ENCODE data around the gene SUSD1.

Gene SUSD1

DNA sequence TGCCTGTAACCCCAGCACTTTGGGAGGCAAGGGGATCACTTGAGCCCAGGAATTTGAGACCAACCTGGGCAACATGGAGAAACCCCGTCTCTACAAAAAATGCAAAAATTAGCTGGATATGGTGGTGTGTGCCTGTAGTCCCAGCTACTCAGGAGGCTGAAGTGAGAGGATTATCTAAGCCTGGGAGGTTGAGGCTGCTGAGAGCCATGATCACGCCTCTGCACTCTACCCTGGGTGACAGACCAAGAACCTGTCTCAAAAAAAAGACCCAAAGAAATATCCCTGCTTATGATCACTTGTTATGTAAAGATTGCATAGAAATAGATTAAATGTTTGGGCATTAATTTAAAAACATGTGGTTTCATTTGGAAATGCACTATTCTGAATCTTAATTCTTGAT is 153.4 kb downstream of the SUSD1 start:
- whole genome bisulfite sequencing, 2 experiments, result 92% methylated on average over 2 of the region's 2 CpGs
- no peaks in the 10 kb centered on the region for H3K9me3 ChIP-seq (ENCODE audit: control insufficient read depth, low read length)
- H3K4me1 ChIP-seq (ENCODE audit: control insufficient read depth, insufficient read depth, low read length), result no peaks in the 10 kb centered on the region
- H3K36me3 ChIP-seq (ENCODE audit: control insufficient read depth, insufficient read depth, low read length), result no peaks in the 10 kb centered on the region
- no peak overlapping the region for H3K4me3 ChIP-seq (ENCODE audit: insufficient read depth, low read depth, low read length)
- H3K27me3 ChIP-seq (ENCODE audit: control insufficient read depth, insufficient read depth, low read length, poor library complexity, severe bottlenecking), result no peaks in the 10 kb centered on the region
- H3K27ac ChIP-seq (ENCODE audit: insufficient read depth, low read depth, low read length, poor library complexity, severe bottlenecking), result no peak overlapping the region

DNA sequence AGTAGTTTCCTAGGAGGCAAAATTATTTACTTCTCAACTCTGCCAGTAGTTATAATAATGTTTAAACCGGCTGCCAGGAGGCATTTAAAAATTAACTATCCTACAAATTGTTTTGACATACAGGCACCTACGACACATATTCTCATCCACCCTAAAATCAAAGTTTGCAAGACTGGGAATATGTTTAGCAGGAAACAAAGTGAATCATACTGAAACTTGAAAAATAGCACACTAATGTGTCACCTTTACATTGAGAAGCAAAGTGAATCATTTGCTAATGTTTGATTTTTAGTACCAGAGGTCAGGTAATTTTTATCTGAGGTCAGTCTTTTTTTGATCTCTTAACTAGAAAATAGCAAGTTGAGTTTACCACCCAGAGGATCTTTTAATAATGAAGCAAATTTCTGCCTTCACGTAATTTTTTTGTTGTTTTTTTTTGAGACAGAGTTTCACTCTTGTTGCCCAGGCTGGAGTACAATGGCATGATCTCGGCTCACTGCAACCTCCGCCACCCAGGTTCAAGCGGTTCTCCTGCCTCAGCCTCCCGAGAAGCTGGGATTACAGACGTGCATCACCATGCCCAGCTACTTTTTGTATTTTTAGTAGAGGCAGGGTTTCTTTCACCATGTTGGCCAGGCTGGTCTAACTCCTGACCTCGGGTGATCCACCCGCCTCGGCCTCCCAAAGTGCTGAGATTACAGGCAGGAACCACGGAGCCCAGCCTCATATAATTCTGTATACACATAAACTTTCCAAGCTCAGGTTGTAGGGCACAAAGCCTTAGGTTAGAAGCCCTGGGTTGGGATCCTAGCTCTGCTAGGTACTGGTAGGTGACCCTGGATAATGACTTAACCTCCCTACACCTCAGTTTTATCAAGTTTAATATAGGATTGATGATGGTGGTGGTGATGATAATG is 154.2 kb downstream of the SUSD1 start:
- no peak overlapping the region for H3K27ac ChIP-seq (ENCODE audit: insufficient read depth, low read depth, low read length, poor library complexity, severe bottlenecking)
- no peak overlapping the region for H3K4me3 ChIP-seq (ENCODE audit: insufficient read depth, low read depth, low read length)
- H3K9me3 ChIP-seq (ENCODE audit: control insufficient read depth, low read length), result no peaks in the 10 kb centered on the region
- 93% methylated on average over 10 to 12 of the region's 12 CpGs for WGBS, 2 experiments
- no peaks in the 10 kb centered on the region for H3K4me1 ChIP-seq (ENCODE audit: control insufficient read depth, insufficient read depth, low read length)
- no peaks in the 10 kb centered on the region for H3K36me3 ChIP-seq (ENCODE audit: control insufficient read depth, insufficient read depth, low read length)
- no peaks in the 10 kb centered on the region for H3K27me3 ChIP-seq (ENCODE audit: control insufficient read depth, insufficient read depth, low read length, poor library complexity, severe bottlenecking)

DNA sequence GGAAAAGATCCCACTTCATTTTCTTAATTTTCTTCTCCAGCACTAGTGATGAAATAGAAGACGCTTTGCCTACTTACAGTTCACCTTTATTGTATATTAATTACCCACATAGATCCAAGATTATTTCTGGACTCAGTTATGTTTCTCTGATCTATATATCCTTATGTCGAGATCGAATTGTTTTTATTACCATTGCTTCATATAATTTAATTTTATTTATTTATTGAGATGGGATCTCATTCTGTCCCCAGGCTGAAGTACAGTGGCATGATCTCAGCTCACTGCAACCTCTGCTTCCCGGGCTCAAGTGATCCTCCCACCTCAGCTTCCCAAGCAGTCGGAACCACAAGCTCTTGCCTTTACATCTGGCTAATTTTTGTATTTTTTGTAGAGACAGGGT is 157.2 kb downstream of the SUSD1 start:
- H3K4me3 ChIP-seq (ENCODE audit: insufficient read depth, low read depth, low read length), result no peak overlapping the region
- no peak overlapping the region for H3K27ac ChIP-seq (ENCODE audit: insufficient read depth, low read depth, low read length, poor library complexity, severe bottlenecking)
- no peaks in the 10 kb centered on the region for H3K27me3 ChIP-seq (ENCODE audit: control insufficient read depth, insufficient read depth, low read length, poor library complexity, severe bottlenecking)
- 89 to 90% methylated on average over 3 of the region's 5 CpGs for WGBS, 2 experiments
- H3K9me3 ChIP-seq (ENCODE audit: control insufficient read depth, low read length), result no peaks in the 10 kb centered on the region
- no peaks in the 10 kb centered on the region for H3K4me1 ChIP-seq (ENCODE audit: control insufficient read depth, insufficient read depth, low read length)
- H3K36me3 ChIP-seq (ENCODE audit: control insufficient read depth, insufficient read depth, low read length), result no peaks in the 10 kb centered on the region

DNA sequence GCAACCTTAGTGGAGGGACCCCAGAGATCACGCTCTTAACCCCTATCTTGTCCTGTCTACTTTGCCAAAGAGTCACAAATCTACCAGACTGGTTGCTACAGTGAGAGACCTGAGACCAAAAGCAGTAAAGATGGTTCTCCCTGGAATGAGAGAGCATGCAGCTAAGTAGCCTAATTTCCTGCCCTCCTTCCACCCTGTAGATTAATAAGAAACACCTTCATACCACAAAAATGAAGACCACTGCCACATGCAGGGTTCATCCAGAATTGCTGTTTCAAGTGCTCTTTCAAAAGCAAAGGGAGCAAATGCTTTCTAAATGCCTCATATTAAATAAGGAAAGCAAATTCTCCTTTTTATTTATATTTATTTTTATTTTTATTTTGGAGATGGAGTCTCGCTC is 159.4 kb downstream of the SUSD1 start:
- H3K4me3 ChIP-seq (ENCODE audit: insufficient read depth, low read depth, low read length), result no peak overlapping the region

GRCh38 chr9:112015149-112015548 is 159.9 kb downstream of the SUSD1 start:
- H3K27ac ChIP-seq (ENCODE audit: insufficient read depth, low read depth, low read length, poor library complexity, severe bottlenecking), result no peak overlapping the region
- no peak overlapping the region for H3K4me3 ChIP-seq (ENCODE audit: insufficient read depth, low read depth, low read length)
- H3K27me3 ChIP-seq (ENCODE audit: control insufficient read depth, insufficient read depth, low read length, poor library complexity, severe bottlenecking), result no peaks in the 10 kb centered on the region
- no peaks in the 10 kb centered on the region for H3K9me3 ChIP-seq (ENCODE audit: control insufficient read depth, low read length)
- no peaks in the 10 kb centered on the region for H3K4me1 ChIP-seq (ENCODE audit: control insufficient read depth, insufficient read depth, low read length)
- no peaks in the 10 kb centered on the region for H3K36me3 ChIP-seq (ENCODE audit: control insufficient read depth, insufficient read depth, low read length)
- WGBS, 2 experiments, result 97 to 99% methylated on average over 4 of the region's 4 CpGs

More for the DNA sequence above, 159.4 kb downstream of the SUSD1 start:
- Histone ChIP-seq H3K9me3 (ENCODE audit: control insufficient read depth, low read length) (no peaks in the 10 kb centered on the region), H3K36me3 (ENCODE audit: control insufficient read depth, insufficient read depth, low read length) (no peaks in the 10 kb centered on the region), H3K4me1 (ENCODE audit: control insufficient read depth, insufficient read depth, low read length) (no peaks in the 10 kb centered on the region), H3K27me3 (ENCODE audit: control insufficient read depth, insufficient read depth, low read length, poor library complexity, severe bottlenecking) (no peaks in the 10 kb centered on the region), H3K27ac (ENCODE audit: insufficient read depth, low read depth, low read length, poor library complexity, severe bottlenecking) (no peak overlapping the region)
- 97 to 100% methylated on average over 2 of the region's 2 CpGs for WGBS, 2 experiments

GRCh38 chr9:112013266-112013665 is 161.8 kb downstream of the SUSD1 start:
- 86 to 93% methylated on average over 3 of the region's 3 CpGs for WGBS, 2 experiments
- no peak overlapping the region for H3K4me3 ChIP-seq (ENCODE audit: insufficient read depth, low read depth, low read length)

GRCh38 chr9:112012026-112012902 is 162.8 kb downstream of the SUSD1 start:
- H3K4me1 ChIP-seq (ENCODE audit: control insufficient read depth, insufficient read depth, low read length), result no peaks in the 10 kb centered on the region
- H3K9me3 ChIP-seq (ENCODE audit: control insufficient read depth, low read length), result no peaks in the 10 kb centered on the region
- no peaks in the 10 kb centered on the region for H3K27me3 ChIP-seq (ENCODE audit: control insufficient read depth, insufficient read depth, low read length, poor library complexity, severe bottlenecking)
- H3K4me3 ChIP-seq (ENCODE audit: insufficient read depth, low read depth, low read length), result no peak overlapping the region
- H3K27ac ChIP-seq (ENCODE audit: insufficient read depth, low read depth, low read length, poor library complexity, severe bottlenecking), result no peak overlapping the region
- WGBS, 2 experiments, result 77 to 91% methylated on average over 4 of the region's 4 CpGs
- H3K36me3 ChIP-seq (ENCODE audit: control insufficient read depth, insufficient read depth, low read length), result no peaks in the 10 kb centered on the region

More at GRCh38 chr9:112013266-112013665, 161.8 kb downstream of the SUSD1 start:
- Histone ChIP-seq H3K27ac (ENCODE audit: insufficient read depth, low read depth, low read length, poor library complexity, severe bottlenecking) (no peak overlapping the region), H3K4me1 (ENCODE audit: control insufficient read depth, insufficient read depth, low read length) (no peaks in the 10 kb centered on the region), H3K36me3 (ENCODE audit: control insufficient read depth, insufficient read depth, low read length) (no peaks in the 10 kb centered on the region), H3K9me3 (ENCODE audit: control insufficient read depth, low read length) (no peaks in the 10 kb centered on the region), H3K27me3 (ENCODE audit: control insufficient read depth, insufficient read depth, low read length, poor library complexity, severe bottlenecking) (no peaks in the 10 kb centered on the region)

DNA sequence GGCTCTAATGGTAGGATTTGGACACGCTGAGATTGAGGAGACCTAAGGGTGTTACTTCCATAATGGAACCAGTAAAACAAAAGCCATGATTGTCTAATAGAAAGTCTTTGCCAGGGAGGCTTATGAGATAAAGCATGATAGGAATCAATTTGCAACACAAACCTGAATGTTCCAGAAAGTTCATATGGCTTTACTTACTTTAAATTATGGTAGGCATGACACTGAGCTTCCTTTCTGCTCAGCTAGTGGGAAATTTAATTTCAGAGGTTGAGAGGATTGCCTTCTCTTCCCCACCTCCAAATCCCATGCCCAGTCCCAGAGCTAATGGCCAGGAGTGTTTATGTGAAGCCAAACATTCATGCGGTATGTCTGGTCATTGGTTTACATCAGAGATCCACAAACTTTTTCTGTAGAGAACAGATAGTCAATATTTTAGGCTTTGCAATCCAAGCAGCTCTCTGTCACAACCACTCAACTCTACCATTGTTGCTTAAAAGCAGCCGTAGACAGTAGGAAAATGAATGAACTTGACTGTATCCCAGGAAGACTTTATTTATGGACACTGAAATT is 164.0 kb downstream of the SUSD1 start:
- no peaks in the 10 kb centered on the region for H3K27me3 ChIP-seq (ENCODE audit: control insufficient read depth, insufficient read depth, low read length, poor library complexity, severe bottlenecking)
- H3K4me3 ChIP-seq (ENCODE audit: insufficient read depth, low read depth, low read length), result no peak overlapping the region
- H3K4me1 ChIP-seq (ENCODE audit: control insufficient read depth, insufficient read depth, low read length), result peaks cover 6% of the 10 kb centered on the region
- no peaks in the 10 kb centered on the region for H3K36me3 ChIP-seq (ENCODE audit: control insufficient read depth, insufficient read depth, low read length)
- 93 to 99% methylated on average over 2 to 3 of the region's 3 CpGs for WGBS, 2 experiments
- H3K9me3 ChIP-seq (ENCODE audit: control insufficient read depth, low read length), result no peaks in the 10 kb centered on the region
- H3K27ac ChIP-seq (ENCODE audit: insufficient read depth, low read depth, low read length, poor library complexity, severe bottlenecking), result no peak overlapping the region

DNA sequence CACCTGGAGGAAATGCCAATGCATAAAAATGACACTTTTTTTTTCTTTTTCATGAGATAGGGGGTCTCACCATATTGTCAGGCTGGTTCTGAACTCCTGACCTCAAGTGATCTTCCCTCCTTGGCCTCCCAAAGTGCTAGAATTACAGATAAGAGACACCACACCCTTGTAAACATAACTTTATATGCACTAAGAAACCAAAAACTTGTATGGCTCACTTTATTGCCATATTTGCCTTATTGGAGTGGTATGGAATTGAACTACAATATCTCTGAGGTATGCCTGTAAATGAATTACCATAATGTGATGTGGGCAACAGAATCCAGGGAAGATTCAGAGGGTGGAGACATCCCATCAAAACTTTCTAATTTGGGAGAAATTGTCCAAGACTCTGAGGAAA is 164.6 kb downstream of the SUSD1 start:
- H3K4me1 ChIP-seq (ENCODE audit: control insufficient read depth, insufficient read depth, low read length), result peaks cover 6% of the 10 kb centered on the region

GRCh38 chr9:112009656-112010055 is 165.4 kb downstream of the SUSD1 start:
- H3K27ac ChIP-seq (ENCODE audit: insufficient read depth, low read depth, low read length, poor library complexity, severe bottlenecking), result no peak overlapping the region
- H3K9me3 ChIP-seq (ENCODE audit: control insufficient read depth, low read length), result no peaks in the 10 kb centered on the region
- H3K4me1 ChIP-seq (ENCODE audit: control insufficient read depth, insufficient read depth, low read length), result peaks cover 6% of the 10 kb centered on the region
- H3K36me3 ChIP-seq (ENCODE audit: control insufficient read depth, insufficient read depth, low read length), result no peaks in the 10 kb centered on the region
- H3K27me3 ChIP-seq (ENCODE audit: control insufficient read depth, insufficient read depth, low read length, poor library complexity, severe bottlenecking), result no peaks in the 10 kb centered on the region
- H3K4me3 ChIP-seq (ENCODE audit: insufficient read depth, low read depth, low read length), result no peak overlapping the region
- WGBS, 2 experiments, result 91 to 96% methylated on average over 3 of the region's 3 CpGs

More for the DNA sequence above, 164.6 kb downstream of the SUSD1 start:
- no peaks in the 10 kb centered on the region for H3K27me3 ChIP-seq (ENCODE audit: control insufficient read depth, insufficient read depth, low read length, poor library complexity, severe bottlenecking)
- no peak overlapping the region for H3K27ac ChIP-seq (ENCODE audit: insufficient read depth, low read depth, low read length, poor library complexity, severe bottlenecking)
- H3K4me3 ChIP-seq (ENCODE audit: insufficient read depth, low read depth, low read length), result no peak overlapping the region
- no peaks in the 10 kb centered on the region for H3K36me3 ChIP-seq (ENCODE audit: control insufficient read depth, insufficient read depth, low read length)
- no peaks in the 10 kb centered on the region for H3K9me3 ChIP-seq (ENCODE audit: control insufficient read depth, low read length)

All from ectodermal cell (in vitro differentiated cells).